H1 (cell line): ENCODE measurements around the gene MRPL11. TPM values are rescaled to one million over a fixed set of nuclear protein-coding genes. Genes with fewer than 3 reads are reported as not detected.

Experiments
- RFX5 ChIP-seq: IDR thresholded peaks from 2 replicates; pipeline ENCODE4 v1.6.1; 2011; ENCODE audit warnings: low read depth, low read length, improper control_type of control experiment, borderline replicate concordance
- RNF2 ChIP-seq: fragments of 200-900, 300-1000 bp; sonication (generic); IDR thresholded peaks from 2 replicates; pipeline ENCODE4 v1.7.1; 2016; ENCODE audit warnings: borderline replicate concordance, low read depth, mild to moderate bottlenecking, antibody characterized with exemption, low read length; ENCODE audit not compliant: poor library complexity, severe bottlenecking; ENCODE audit errors: missing control alignments
- SAP30 ChIP-seq: fragments of 300-600 bp; sonication (generic); IDR thresholded peaks from 2 replicates; pipeline ENCODE4 v1.7.1; 2012; ENCODE audit warnings: low read length, moderate library complexity, mild to moderate bottlenecking, inconsistent platforms; ENCODE audit not compliant: insufficient read depth, insufficient replicate concordance
- TAF1 ChIP-seq: IDR thresholded peaks from 2 replicates; pipeline ENCODE4 v1.6.1; 2011; ENCODE audit warnings: mild to moderate bottlenecking, low read depth, low read length
- polyA plus RNA-seq, 7 experiments: library from polyadenylated mRNA; depleted of rRNA in 3 of 7; stranded (reverse) in 5 of 7; unstranded in 2 of 7; fragments of >200 nt in 5 of 7; fragments of 200-250 nt in 2 of 7; gene quantifications; 1 replicate in 5 of 7; 2 replicates in 1 of 7; 4 replicates in 1 of 7; pipeline versions ENCODE4 v1.2.1 to v1.2.3, GENCODE V29; 2011 to 2013; ENCODE audit warnings: missing spikeins in 2 of 7, mixed read lengths in 2 of 7
- total RNA-seq: library from RNA; stranded (reverse); fragmentation: NEBNext Ultra II Directional; extraction: Animal tissue kit (Norgen Biotek cat#: 25700); gene quantifications from 2 replicates; pipeline ENCODE4 v1.2.1, GENCODE V29; 2021
- TF ChIP-seq, protein P1 (sequence below): fragments of 300-600 bp; sonication (generic); IDR thresholded peaks from 2 replicates; pipeline ENCODE4 v1.7.1; 2012; ENCODE audit warnings: low read length, moderate library complexity, mild to moderate bottlenecking, inconsistent platforms; ENCODE audit not compliant: insufficient replicate concordance

The MRPL11 gene
- total and polyA plus RNA-seq, 2 of the 8 experiments (the other 6 are each of a cell fraction or from before 2014, with no cell fraction given): 105 to 141 TPM

DNA sequence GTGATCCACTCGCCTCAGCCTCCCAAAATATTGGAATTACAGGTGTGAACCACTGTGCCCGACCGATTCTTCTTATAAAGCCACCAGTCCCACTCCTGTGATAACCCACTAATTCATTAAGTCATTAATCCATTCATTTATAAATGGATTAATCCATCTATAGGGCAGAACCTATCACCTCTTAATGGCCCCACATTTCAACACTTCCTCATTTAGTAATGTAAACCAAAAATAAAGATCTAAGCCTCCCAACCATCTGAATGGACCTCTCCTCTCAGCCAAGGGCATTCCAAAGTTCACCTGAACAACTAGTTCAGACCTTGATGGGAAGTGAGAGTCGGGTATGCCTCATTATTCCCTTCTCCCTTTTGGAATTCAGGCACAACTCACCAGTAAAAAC is 9.9 kb upstream of the MRPL11 start (continued):
- TF ChIP-seq RFX5: no peak
- no peak for TF ChIP-seq RNF2
- no peak for TF ChIP-seq SAP30
- no peak for TF ChIP-seq TAF1
- TF ChIP-seq, protein P1, sequence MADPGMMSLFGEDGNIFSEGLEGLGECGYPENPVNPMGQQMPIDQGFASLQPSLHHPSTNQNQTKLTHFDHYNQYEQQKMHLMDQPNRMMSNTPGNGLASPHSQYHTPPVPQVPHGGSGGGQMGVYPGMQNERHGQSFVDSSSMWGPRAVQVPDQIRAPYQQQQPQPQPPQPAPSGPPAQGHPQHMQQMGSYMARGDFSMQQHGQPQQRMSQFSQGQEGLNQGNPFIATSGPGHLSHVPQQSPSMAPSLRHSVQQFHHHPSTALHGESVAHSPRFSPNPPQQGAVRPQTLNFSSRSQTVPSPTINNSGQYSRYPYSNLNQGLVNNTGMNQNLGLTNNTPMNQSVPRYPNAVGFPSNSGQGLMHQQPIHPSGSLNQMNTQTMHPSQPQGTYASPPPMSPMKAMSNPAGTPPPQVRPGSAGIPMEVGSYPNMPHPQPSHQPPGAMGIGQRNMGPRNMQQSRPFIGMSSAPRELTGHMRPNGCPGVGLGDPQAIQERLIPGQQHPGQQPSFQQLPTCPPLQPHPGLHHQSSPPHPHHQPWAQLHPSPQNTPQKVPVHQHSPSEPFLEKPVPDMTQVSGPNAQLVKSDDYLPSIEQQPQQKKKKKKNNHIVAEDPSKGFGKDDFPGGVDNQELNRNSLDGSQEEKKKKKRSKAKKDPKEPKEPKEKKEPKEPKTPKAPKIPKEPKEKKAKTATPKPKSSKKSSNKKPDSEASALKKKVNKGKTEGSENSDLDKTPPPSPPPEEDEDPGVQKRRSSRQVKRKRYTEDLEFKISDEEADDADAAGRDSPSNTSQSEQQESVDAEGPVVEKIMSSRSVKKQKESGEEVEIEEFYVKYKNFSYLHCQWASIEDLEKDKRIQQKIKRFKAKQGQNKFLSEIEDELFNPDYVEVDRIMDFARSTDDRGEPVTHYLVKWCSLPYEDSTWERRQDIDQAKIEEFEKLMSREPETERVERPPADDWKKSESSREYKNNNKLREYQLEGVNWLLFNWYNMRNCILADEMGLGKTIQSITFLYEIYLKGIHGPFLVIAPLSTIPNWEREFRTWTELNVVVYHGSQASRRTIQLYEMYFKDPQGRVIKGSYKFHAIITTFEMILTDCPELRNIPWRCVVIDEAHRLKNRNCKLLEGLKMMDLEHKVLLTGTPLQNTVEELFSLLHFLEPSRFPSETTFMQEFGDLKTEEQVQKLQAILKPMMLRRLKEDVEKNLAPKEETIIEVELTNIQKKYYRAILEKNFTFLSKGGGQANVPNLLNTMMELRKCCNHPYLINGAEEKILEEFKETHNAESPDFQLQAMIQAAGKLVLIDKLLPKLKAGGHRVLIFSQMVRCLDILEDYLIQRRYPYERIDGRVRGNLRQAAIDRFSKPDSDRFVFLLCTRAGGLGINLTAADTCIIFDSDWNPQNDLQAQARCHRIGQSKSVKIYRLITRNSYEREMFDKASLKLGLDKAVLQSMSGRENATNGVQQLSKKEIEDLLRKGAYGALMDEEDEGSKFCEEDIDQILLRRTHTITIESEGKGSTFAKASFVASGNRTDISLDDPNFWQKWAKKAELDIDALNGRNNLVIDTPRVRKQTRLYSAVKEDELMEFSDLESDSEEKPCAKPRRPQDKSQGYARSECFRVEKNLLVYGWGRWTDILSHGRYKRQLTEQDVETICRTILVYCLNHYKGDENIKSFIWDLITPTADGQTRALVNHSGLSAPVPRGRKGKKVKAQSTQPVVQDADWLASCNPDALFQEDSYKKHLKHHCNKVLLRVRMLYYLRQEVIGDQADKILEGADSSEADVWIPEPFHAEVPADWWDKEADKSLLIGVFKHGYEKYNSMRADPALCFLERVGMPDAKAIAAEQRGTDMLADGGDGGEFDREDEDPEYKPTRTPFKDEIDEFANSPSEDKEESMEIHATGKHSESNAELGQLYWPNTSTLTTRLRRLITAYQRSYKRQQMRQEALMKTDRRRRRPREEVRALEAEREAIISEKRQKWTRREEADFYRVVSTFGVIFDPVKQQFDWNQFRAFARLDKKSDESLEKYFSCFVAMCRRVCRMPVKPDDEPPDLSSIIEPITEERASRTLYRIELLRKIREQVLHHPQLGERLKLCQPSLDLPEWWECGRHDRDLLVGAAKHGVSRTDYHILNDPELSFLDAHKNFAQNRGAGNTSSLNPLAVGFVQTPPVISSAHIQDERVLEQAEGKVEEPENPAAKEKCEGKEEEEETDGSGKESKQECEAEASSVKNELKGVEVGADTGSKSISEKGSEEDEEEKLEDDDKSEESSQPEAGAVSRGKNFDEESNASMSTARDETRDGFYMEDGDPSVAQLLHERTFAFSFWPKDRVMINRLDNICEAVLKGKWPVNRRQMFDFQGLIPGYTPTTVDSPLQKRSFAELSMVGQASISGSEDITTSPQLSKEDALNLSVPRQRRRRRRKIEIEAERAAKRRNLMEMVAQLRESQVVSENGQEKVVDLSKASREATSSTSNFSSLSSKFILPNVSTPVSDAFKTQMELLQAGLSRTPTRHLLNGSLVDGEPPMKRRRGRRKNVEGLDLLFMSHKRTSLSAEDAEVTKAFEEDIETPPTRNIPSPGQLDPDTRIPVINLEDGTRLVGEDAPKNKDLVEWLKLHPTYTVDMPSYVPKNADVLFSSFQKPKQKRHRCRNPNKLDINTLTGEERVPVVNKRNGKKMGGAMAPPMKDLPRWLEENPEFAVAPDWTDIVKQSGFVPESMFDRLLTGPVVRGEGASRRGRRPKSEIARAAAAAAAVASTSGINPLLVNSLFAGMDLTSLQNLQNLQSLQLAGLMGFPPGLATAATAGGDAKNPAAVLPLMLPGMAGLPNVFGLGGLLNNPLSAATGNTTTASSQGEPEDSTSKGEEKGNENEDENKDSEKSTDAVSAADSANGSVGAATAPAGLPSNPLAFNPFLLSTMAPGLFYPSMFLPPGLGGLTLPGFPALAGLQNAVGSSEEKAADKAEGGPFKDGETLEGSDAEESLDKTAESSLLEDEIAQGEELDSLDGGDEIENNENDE: no peak
